Keratinocyte (primary cell): Measurements from ENCODE around the gene ANGPTL4. TPM values are rescaled to one million over a fixed set of nuclear protein-coding genes. Genes with fewer than 3 reads are reported as not detected.

ENCODE experiments used
- DNase-seq: peaks from one replicate; pipeline ENCODE4 v3.0.0-alpha.2; 2011; ENCODE audit warnings: low read depth, missing footprints, low spot score
- FAIRE-seq: peaks from 2 replicates; lab custom pipeline; 2011; peaks lifted over from hg19 to GRCh38; lab: Jason Lieb, UNC
- H2AFZ ChIP-seq: 2 replicates; pipeline ENCODE4 v1.6.0; 2012; ENCODE audit warnings: low read length, control low read depth, inconsistent platforms; ENCODE audit not compliant: control insufficient read depth
- H3K27ac ChIP-seq: 2 replicates; pipeline ENCODE4 v1.5.1; 2011; ENCODE audit warnings: low read length; ENCODE audit not compliant: control insufficient read depth, insufficient read depth
- H3K27me3 ChIP-seq: 3 replicates; pipeline ENCODE4 v1.6.0; 2011; ENCODE audit warnings: low read length; ENCODE audit not compliant: control insufficient read depth, insufficient read depth; ENCODE audit errors: extremely low read depth
- H3K36me3 ChIP-seq, 2 experiments: 2 replicates in 1 of 2; 3 replicates in 1 of 2; pipeline ENCODE4 v1.5.1; 2011; ENCODE audit warnings: low read length in 2 of 2, mild to moderate bottlenecking in 1 of 2; ENCODE audit not compliant: control insufficient read depth in 2 of 2, insufficient read depth in 2 of 2; ENCODE audit errors: extremely low read depth in 1 of 2
- H3K4me1 ChIP-seq: 3 replicates; pipeline ENCODE4 v1.5.1; 2011; ENCODE audit warnings: low read length; ENCODE audit not compliant: control insufficient read depth, insufficient read depth; ENCODE audit errors: extremely low read depth
- H3K4me2 ChIP-seq: 3 replicates; pipeline ENCODE4 v1.6.0; 2011; ENCODE audit warnings: low read depth, low read length; ENCODE audit not compliant: control insufficient read depth, insufficient read depth; ENCODE audit errors: extremely low read depth
- H3K4me3 ChIP-seq, 3 experiments: fragments of 200-600 bp in 1 of 3; sonication (generic) in 1 of 3; 2 replicates in 2 of 3; 3 replicates in 1 of 3; pipeline ENCODE4 v1.5.1; 2011 to 2016; ENCODE audit warnings: low read length in 3 of 3, mild to moderate bottlenecking in 3 of 3, control low read depth in 2 of 3, inconsistent platforms in 1 of 3, low read depth in 1 of 3, mixed read lengths in 1 of 3, mixed run types in 1 of 3, moderate library complexity in 1 of 3; ENCODE audit not compliant: control insufficient read depth in 2 of 3, insufficient read depth in 2 of 3; ENCODE audit errors: extremely low read depth in 1 of 3
- H3K79me2 ChIP-seq: 2 replicates; pipeline ENCODE4 v1.6.0; 2012; ENCODE audit warnings: low read length; ENCODE audit not compliant: control insufficient read depth, insufficient read depth
- H3K9ac ChIP-seq: 3 replicates; pipeline ENCODE4 v1.6.0; 2011; ENCODE audit warnings: low read length; ENCODE audit not compliant: control insufficient read depth, insufficient read depth; ENCODE audit errors: extremely low read depth
- H3K9me1 ChIP-seq: 3 replicates; pipeline ENCODE4 v1.6.0; 2011; ENCODE audit warnings: low read length; ENCODE audit not compliant: control insufficient read depth, insufficient read depth; ENCODE audit errors: extremely low read depth
- H3K9me3 ChIP-seq: 2 replicates; pipeline ENCODE4 v1.5.1; 2012; ENCODE audit warnings: low read depth, low read length; ENCODE audit not compliant: control insufficient read depth
- H4K20me1 ChIP-seq: 3 replicates; pipeline ENCODE4 v1.6.0; 2011; ENCODE audit warnings: low read length; ENCODE audit not compliant: control insufficient read depth, insufficient read depth; ENCODE audit errors: extremely low read depth
- CTCF ChIP-seq, 3 experiments: IDR thresholded peaks in 1 of 3; conservative IDR thresholded peaks in 1 of 3; optimal IDR thresholded peaks in 1 of 3; 2 replicates in 2 of 3; 3 replicates in 1 of 3; pipeline versions ENCODE3 to v1.5.1; 2011; ENCODE audit warnings: low read length in 3 of 3, mild to moderate bottlenecking in 3 of 3, moderate library complexity in 2 of 3, control low read depth in 1 of 3, inconsistent platforms in 1 of 3; ENCODE audit not compliant: insufficient read depth in 2 of 3; ENCODE audit errors: extremely low read depth in 1 of 3
- EZH2 ChIP-seq: IDR thresholded peaks from one replicate; pipeline ENCODE4 v1.6.1; 2012; ENCODE audit warnings: inconsistent platforms, mild to moderate bottlenecking, low read length, moderate library complexity
- dilution Hi-C: fragments of 300-500 bp; cut with MboI; formaldehyde crosslinking; loops from one replicate; pipeline ENCODE4 v1.7.0; 2020; ENCODE audit warnings: low sequenced_read_pairs; ENCODE audit not compliant: extremely low pct_ligation_motif_present
- polyA plus RNA-seq, 5 experiments: library from polyadenylated mRNA; depleted of rRNA in 3 of 5; stranded (reverse) in 3 of 5; stranded (forward) in 1 of 5; unstranded in 1 of 5; fragments of >200 nt; gene quantifications; 1 replicate in 1 of 5; 2 replicates in 3 of 5; 3 replicates in 1 of 5; pipeline versions ENCODE4 v1.2.1 to v1.2.3, GENCODE V29; 2011 to 2012; ENCODE audit warnings: missing spikeins in 2 of 5, low read depth in 1 of 5, low replicate concordance in 1 of 5

Gene ANGPTL4
- polyA plus RNA-seq, 1 donor (not counting 4 experiments of a cell fraction or from before 2014, with no cell fraction given) = 102 TPM

GRCh38 chr19:8387688-8388611 lies 24.0 kb downstream of the ANGPTL4 start:
- no peaks in the 10 kb centered on the region for H4K20me1 ChIP-seq
- H3K27me3 ChIP-seq = no peaks in the 10 kb centered on the region
- dilution Hi-C loops = no loop called here
- H3K79me2 ChIP-seq = peaks cover 15% of the 10 kb centered on the region
- H3K9me1 ChIP-seq = peaks cover 6% of the 10 kb centered on the region
- TF ChIP-seq CTCF (optimal IDR thresholded peaks at IDR 0.05 in 1 of 3, IDR thresholded peaks at IDR 0.05 in 1 of 3, conservative IDR thresholded peaks at IDR 0.05 in 1 of 3; ENCODE audit: extremely low read depth in 1 of 3, insufficient read depth in 2 of 3, low read length in 3 of 3) = no peak
- TF ChIP-seq EZH2 = no peak
- peaks cover 13% of the 10 kb centered on the region for H3K4me1 ChIP-seq
- FAIRE-seq (no peak), DNase-seq (no peak)
- no peak overlapping the region for H3K27ac ChIP-seq
- no peaks in the 10 kb centered on the region for H3K9me3 ChIP-seq
- no peak overlapping the region for H3K4me2 ChIP-seq
- H3K36me3 ChIP-seq = no peaks in the 10 kb centered on the region
- H3K9ac ChIP-seq = no peak overlapping the region
- no peak overlapping the region for H2AFZ ChIP-seq
- H3K4me3 ChIP-seq = no peak overlapping the region

GRCh38 chr19:8388612-8388958 lies 24.6 kb downstream of the ANGPTL4 start:
- dilution Hi-C loops = no loop called here
- TF ChIP-seq EZH2 = no peak
- TF ChIP-seq CTCF (optimal IDR thresholded peaks at IDR 0.05 in 1 of 3, IDR thresholded peaks at IDR 0.05 in 1 of 3, conservative IDR thresholded peaks at IDR 0.05 in 1 of 3; ENCODE audit: extremely low read depth in 1 of 3, insufficient read depth in 2 of 3, low read length in 3 of 3) = no peak
- Histone ChIP-seq H4K20me1 (no peaks in the 10 kb centered on the region), H3K9me3 (no peaks in the 10 kb centered on the region), H3K4me1 (peaks cover 13% of the 10 kb centered on the region), H3K9me1 (peaks cover 6% of the 10 kb centered on the region), H3K27ac (no peak overlapping the region), H3K36me3 (no peaks in the 10 kb centered on the region), H2AFZ (no peak overlapping the region), H3K4me2 (no peak overlapping the region), H3K4me3 (no peak overlapping the region), H3K79me2 (peaks cover 22% of the 10 kb centered on the region), H3K27me3 (no peaks in the 10 kb centered on the region), H3K9ac (no peak overlapping the region)
- no peak for DNase-seq
- no peak for FAIRE-seq
